Activated B cell treated with CpG ODN at 0.5 μM for 24 hours (primary cell): ENCODE results near the gene MYO5A. TPM values are rescaled to one million over a fixed set of nuclear protein-coding genes. Genes with fewer than 3 reads are reported as not detected.
"Not testable (repeated sequence)": the region's sequence is repeated elsewhere in the genome, so short reads cannot be mapped to it uniquely, and the experiment has no call there.

Experiments used
- ATAC-seq: fragments of 200-7000 bp; cut with Tn5 transposase; one replicate; pipeline ENCODE4 v1.10.0; 2021; ENCODE audit warnings: low read depth, mild to moderate bottlenecking, moderate library complexity
- CTCF ChIA-PET: fragments of 350-600 bp; sonication (Branson Sonifier 250); formaldehyde crosslinking; loops from one replicate; lab custom pipeline; 2021; ENCODE audit warnings: antibody characterized with exemption; lab: Charles Lee
- POLR2A ChIA-PET: fragments of 350-600 bp; sonication (Branson Sonifier 250); formaldehyde crosslinking; loops from one replicate; lab custom pipeline; 2021; ENCODE audit warnings: antibody characterized with exemption; lab: Charles Lee
- DNase-seq: peaks from one replicate; pipeline ENCODE4 v3.0.0; 2022
- H3K27ac Mint-ChIP-seq: one replicate; pipeline ENCODE4 v1.8.0; 2020; ENCODE audit warnings: mixed read lengths
- H3K27me3 Mint-ChIP-seq: one replicate; pipeline ENCODE4 v1.8.0; 2021; ENCODE audit warnings: mixed read lengths
- H3K36me3 Mint-ChIP-seq: one replicate; pipeline ENCODE4 v1.8.0; 2021; ENCODE audit warnings: low read depth, mixed read lengths
- H3K4me1 Mint-ChIP-seq: one replicate; pipeline ENCODE4 v1.8.0; 2021; ENCODE audit warnings: mixed read lengths
- H3K4me3 Mint-ChIP-seq: one replicate; pipeline ENCODE4 v1.8.0; 2020; ENCODE audit warnings: mild to moderate bottlenecking, mixed read lengths
- H3K9me3 Mint-ChIP-seq: one replicate; pipeline ENCODE4 v1.8.0; 2020; ENCODE audit warnings: mixed read lengths
- intact Hi-C: fragments of 100-400 bp; cut with micrococcal nuclease; formaldehyde crosslinking; loops from one replicate; pipeline ENCODE4 v1.15.1; 2024
- total RNA-seq: library from RNA; stranded (reverse); gene quantifications from 2 replicates; pipeline ENCODE4 v1.2.3, GENCODE V29; 2022
- TF ChIP-seq, protein P1 (sequence below): fragments of 200-600 bp; IDR thresholded peaks from one replicate; pipeline ENCODE4 v1.8.0; 2022; ENCODE audit warnings: antibody characterized with exemption, mild to moderate bottlenecking

The MYO5A gene
- total RNA-seq, 1 donor from 2014 or later = 49.1 TPM

DNA sequence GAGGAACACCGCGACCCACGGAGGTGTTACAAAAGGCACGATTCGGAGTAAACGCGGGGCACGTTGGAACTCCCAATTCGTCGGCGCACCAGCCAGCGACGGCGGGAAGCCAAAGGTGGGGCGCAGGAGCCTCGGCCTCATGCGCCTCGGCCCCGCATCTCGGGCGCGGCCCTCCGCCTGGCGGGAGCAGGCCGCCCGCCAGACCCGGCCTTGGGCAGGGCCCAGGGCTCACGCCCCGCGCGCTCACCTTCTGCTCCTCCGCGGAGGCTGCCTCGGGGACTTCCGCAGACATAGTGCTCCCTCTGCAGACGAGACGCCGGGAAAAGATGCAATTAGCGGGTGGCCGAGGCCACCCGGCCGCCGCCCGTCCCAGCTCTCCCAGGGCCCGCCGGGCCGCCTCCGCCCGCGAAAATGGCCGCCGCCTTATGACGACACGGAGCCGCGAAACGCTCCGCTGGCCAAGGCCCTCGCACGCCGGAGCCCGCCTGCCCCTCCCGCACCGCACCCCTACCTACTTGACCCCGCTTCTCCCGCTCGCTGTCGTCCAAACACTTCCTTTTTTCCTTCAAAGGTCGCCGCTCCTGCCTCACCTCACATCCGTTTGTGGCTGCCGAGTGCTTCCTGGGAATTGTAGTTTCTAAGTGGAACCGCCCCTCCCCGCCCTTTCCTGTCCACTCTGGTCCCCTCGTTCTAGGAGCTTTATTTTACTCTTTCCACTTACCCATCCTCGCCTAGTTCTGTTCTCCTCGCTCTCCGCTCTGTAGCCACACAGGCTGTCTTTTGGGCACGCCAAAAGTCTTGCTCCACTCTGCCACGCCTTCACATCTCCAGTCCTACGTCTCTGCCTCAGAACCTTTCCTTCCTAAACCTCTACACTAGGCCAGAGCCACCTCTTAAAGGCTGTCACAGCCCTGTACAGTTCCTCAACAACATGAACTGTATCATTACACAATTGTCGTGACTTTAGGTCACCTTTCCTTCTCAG, 40.2 kb upstream of the MYO5A start, which contains the start of gene ARPP19:
Gene ARPP19, minus strand, starts transcription at position 430 of the 985 bp plus-strand sequence. Its CDS starts 138 bp downstream, at position 292.
- ChIA-PET POLR2A (interaction anchor here (0.6 to 1.7 kb wide), 8 partner anchors 10 to 390 kb away, joined by 3 to 11 read pairs (median 4); partner anchors contain the start of gene MYO5A), CTCF (no interaction called here)
- peak; percentile 83 for ATAC-seq
- peak; percentile 82 for DNase-seq
- TF ChIP-seq, protein P1, sequence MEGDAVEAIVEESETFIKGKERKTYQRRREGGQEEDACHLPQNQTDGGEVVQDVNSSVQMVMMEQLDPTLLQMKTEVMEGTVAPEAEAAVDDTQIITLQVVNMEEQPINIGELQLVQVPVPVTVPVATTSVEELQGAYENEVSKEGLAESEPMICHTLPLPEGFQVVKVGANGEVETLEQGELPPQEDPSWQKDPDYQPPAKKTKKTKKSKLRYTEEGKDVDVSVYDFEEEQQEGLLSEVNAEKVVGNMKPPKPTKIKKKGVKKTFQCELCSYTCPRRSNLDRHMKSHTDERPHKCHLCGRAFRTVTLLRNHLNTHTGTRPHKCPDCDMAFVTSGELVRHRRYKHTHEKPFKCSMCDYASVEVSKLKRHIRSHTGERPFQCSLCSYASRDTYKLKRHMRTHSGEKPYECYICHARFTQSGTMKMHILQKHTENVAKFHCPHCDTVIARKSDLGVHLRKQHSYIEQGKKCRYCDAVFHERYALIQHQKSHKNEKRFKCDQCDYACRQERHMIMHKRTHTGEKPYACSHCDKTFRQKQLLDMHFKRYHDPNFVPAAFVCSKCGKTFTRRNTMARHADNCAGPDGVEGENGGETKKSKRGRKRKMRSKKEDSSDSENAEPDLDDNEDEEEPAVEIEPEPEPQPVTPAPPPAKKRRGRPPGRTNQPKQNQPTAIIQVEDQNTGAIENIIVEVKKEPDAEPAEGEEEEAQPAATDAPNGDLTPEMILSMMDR = no peak
- H3K36me3 Mint-ChIP-seq = peaks cover 23% of the 10 kb centered on the region
- peaks cover 48% of the 10 kb centered on the region for H3K4me1 Mint-ChIP-seq
- H3K4me3 Mint-ChIP-seq = peak within 1 kb of the TSS; percentile 97
- intact Hi-C loops = loop anchor here (1.0 to 10.0 kb wide), 9 partner anchors 11 to 552 kb away; partner anchors contain the start of gene MAPK6
- H3K27me3 Mint-ChIP-seq = no peaks in the 10 kb centered on the region
- peaks cover 3% of the 10 kb centered on the region for H3K9me3 Mint-ChIP-seq
- peak within 1 kb of the TSS; percentile 100 for H3K27ac Mint-ChIP-seq

DNA sequence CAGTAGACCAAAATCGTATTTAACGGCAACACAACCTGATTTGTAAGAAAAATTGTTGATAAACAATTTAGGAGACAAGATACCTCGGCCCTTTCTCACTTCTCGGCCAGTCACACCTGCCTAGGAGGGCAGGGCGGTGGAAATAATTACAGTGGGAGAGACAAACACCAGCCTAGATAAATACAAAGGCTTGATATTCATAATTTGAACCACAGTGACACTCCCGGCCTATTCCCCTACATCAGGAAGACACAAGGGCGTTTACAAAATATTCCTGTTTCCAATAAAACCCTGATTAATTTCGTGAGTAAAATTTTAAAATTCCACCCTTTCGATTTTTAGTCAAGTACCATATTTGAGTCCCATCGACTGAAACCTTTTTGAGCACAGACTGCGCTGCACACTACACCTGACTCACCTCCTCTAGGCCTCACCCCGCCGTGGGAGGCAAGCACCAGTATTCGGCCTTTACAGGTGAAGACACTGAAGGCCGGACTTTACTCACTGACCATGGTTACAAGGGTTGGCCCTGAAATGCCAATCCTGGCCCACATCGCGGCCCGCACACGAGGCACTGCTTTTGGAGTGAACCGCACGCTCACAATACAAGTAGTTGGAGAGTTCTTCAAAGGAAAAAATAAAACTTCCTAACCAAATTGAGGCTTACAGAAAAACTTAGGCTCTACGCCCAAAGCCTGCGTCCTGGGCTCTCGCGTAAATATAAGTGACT, 39.4 kb upstream of the MYO5A start:
- no peaks in the 10 kb centered on the region for H3K9me3 Mint-ChIP-seq
- H3K27me3 Mint-ChIP-seq = no peaks in the 10 kb centered on the region
- peak overlapping the region; percentile 96 for H3K27ac Mint-ChIP-seq
- DNase-seq (no peak), ATAC-seq (no peak)
- POLR2A ChIA-PET = interaction anchor here (0.6 to 1.7 kb wide), 4 partner anchors 9 to 336 kb away, joined by 3 to 11 read pairs (median 6); partner anchors contain the start of gene MYO5A
- peak overlapping the region; percentile 97 for H3K4me3 Mint-ChIP-seq
- H3K4me1 Mint-ChIP-seq = peaks cover 55% of the 10 kb centered on the region
- H3K36me3 Mint-ChIP-seq = peaks cover 29% of the 10 kb centered on the region
- TF ChIP-seq, protein P1 = no peak
- intact Hi-C loops = loop anchor here (2.0 to 10.0 kb wide), 5 partner anchors 164 to 551 kb away; partner anchors contain the start of gene MAPK6
- CTCF ChIA-PET = no interaction called here

DNA sequence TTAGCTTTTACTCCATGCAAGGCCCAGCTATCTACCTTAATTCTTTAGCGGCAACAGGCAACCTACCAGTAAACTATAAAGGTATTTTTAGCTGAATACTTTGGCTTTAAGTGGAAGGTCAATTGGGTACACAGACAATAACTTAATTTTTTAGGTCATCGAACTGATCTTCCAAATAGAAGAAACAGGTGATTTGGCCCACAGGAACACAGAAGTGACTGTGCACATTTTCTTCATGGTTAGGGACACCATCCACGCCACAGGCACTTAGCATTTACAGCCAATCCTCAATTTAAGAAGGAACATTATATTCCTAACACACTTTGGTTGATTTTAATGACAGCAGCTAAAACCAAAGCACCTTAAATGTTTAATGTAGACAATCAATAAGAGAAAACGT, 38.2 kb upstream of the MYO5A start:
- CTCF ChIA-PET = interaction anchor here (1.1 kb wide), 1 partner anchor 101 kb away, joined by 4 read pairs; no protein-coding TSS in a partner anchor
- Mint-ChIP-seq H3K36me3 (peaks cover 32% of the 10 kb centered on the region), H3K9me3 (no peaks in the 10 kb centered on the region), H3K27ac (peak overlapping the region; percentile 37), H3K4me1 (peaks cover 62% of the 10 kb centered on the region), H3K4me3 (peak overlapping the region; percentile 97), H3K27me3 (no peaks in the 10 kb centered on the region)
- ATAC-seq (no peak), DNase-seq (no peak)
- TF ChIP-seq, protein P1 = no peak
- POLR2A ChIA-PET = interaction anchor here (0.7 to 2.0 kb wide), 2 partner anchors 38 to 116 kb away, joined by 3 to 8 read pairs; partner anchors contain the start of gene MYO5A
- intact Hi-C loops = loop anchor here (5.0 to 10.0 kb wide), 3 partner anchors 165 to 550 kb away; partner anchors contain the start of gene MAPK6

DNA sequence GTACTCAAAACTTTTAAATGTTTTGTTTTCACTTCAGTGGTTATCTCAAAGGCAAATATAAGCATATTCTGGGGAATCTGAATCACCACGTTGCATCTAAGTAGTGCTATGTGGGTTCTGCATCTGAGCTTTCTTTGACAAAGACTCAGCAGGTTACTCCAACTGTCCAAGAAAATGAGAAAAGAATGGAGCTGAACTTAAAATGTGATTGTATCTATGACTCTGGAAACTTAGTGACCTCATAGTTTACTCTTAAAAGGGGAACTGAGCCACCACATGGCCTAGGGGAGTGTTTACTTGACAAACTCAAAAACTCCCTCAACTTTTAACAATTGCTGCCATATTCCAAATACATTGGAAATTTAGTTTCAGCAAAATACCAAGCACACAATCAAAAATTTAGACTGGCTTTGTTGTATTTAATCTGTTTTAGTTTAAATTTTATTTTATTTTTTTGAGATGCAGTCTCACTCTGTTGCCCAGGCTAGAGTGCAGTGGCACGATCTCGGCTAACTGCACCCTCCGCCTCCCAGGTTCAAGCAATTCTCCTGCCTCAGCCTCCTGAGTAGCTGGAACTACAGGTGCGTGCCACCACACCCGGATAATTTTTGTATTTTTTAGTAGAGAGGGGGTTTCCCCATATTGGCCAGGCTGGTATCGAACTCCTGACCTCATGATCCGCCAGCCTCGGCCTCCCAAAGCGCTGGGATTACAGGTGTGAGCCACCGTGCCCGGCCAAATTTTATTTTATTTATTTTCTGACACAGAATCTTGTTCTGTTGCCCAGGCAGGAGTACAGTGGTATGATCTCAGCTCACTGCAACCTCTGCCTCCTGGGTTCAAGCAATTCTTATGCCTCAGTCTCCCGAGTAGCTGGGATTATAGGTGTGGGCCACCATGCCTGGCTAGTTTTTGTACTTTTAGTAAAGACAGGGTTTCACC, 37.0 kb upstream of the MYO5A start:
- intact Hi-C loops = loop anchor here (1.0 to 10.0 kb wide), 5 partner anchors 114 to 548 kb away; partner anchors contain the start of genes ATOSA and MAPK6
- H3K27ac Mint-ChIP-seq = peak overlapping the region; percentile 85

More for the DNA sequence above, 37.0 kb upstream of the MYO5A start:
- peaks cover 36% of the 10 kb centered on the region for H3K36me3 Mint-ChIP-seq
- DNase-seq, H3K27me3 Mint-ChIP-seq, H3K9me3 Mint-ChIP-seq: not testable (repeated sequence)
- ChIA-PET CTCF (interaction anchor here (1.1 kb wide), 1 partner anchor 100 kb away, joined by 4 read pairs; no protein-coding TSS in a partner anchor), POLR2A (interaction anchor here (0.5 to 2.0 kb wide), 5 partner anchors 11 to 303 kb away, joined by 3 to 8 read pairs (median 4); partner anchors contain the start of gene MYO5A)
- ATAC-seq = peak; percentile 16
- H3K4me3 Mint-ChIP-seq = peak overlapping the region; percentile 60
- H3K4me1 Mint-ChIP-seq = peaks cover 70% of the 10 kb centered on the region
